GM23338 (cell line): ENCODE measurements around the gene COTL1. TPM values are rescaled to one million over a fixed set of nuclear protein-coding genes. Genes with fewer than 3 reads are reported as not detected.

ENCODE experiments used
- ATAC-seq: fragments of 200-7000 bp; cut with Tn5 transposase; 3 replicates; pipeline ENCODE4 v1.9.1; 2020
- DNase-seq: peaks from one replicate; pipeline ENCODE4 v3.0.0-alpha.2; 2015; ENCODE audit warnings: low spot score
- H2AFZ ChIP-seq: fragments of 200-600 bp; sonication (generic); 2 replicates; pipeline ENCODE4 v1.8.0; 2016; ENCODE audit warnings: antibody characterized with exemption, mild to moderate bottlenecking, moderate library complexity
- H3F3A ChIP-seq: fragments of 200-600 bp; sonication (generic); replicated peaks from 2 replicates; pipeline ENCODE4 v1.8.0; 2017; ENCODE audit warnings: antibody characterized with exemption, mixed run types, low read depth
- H3K27ac ChIP-seq: fragments of 200-600 bp; sonication (generic); 2 replicates; pipeline ENCODE4 v1.6.1; 2016; ENCODE audit warnings: low read depth
- H3K27me3 ChIP-seq: fragments of 200-600 bp; sonication (generic); 2 replicates; pipeline ENCODE4 v1.8.0; 2016; ENCODE audit warnings: mild to moderate bottlenecking, mixed run types, moderate library complexity; ENCODE audit not compliant: insufficient read depth
- H3K36me3 ChIP-seq: fragments of 200-600 bp; sonication (generic); 2 replicates; pipeline ENCODE4 v1.8.0; 2016; ENCODE audit warnings: mild to moderate bottlenecking; ENCODE audit not compliant: insufficient read depth
- H3K4me1 ChIP-seq: fragments of 200-600 bp; sonication (generic); 2 replicates; pipeline ENCODE4 v1.8.0; 2016; ENCODE audit warnings: mild to moderate bottlenecking, moderate library complexity; ENCODE audit not compliant: insufficient read depth
- H3K4me2 ChIP-seq: fragments of 200-600 bp; sonication (generic); 2 replicates; pipeline ENCODE4 v1.7.1; 2017; ENCODE audit warnings: mixed run types
- H3K4me3 ChIP-seq: fragments of 200-600 bp; sonication (generic); 2 replicates; pipeline ENCODE4 v1.6.1; 2016; ENCODE audit warnings: mixed run types
- H3K79me2 ChIP-seq: fragments of 200-600 bp; sonication (generic); replicated peaks from 2 replicates; pipeline ENCODE4 v1.8.0; 2017; ENCODE audit warnings: mild to moderate bottlenecking; ENCODE audit not compliant: insufficient read depth
- H3K9me2 ChIP-seq: fragments of 200-600 bp; sonication (generic); 2 replicates; pipeline ENCODE4 v1.8.0; 2017; ENCODE audit not compliant: insufficient read depth
- H4K20me1 ChIP-seq: fragments of 200-600 bp; sonication (generic); replicated peaks from 2 replicates; pipeline ENCODE4 v1.8.0; 2017; ENCODE audit warnings: mild to moderate bottlenecking; ENCODE audit not compliant: insufficient read depth
- H3K27ac Mint-ChIP-seq: 2 replicates; pipeline ENCODE4 v1.8.0; 2020; ENCODE audit warnings: inconsistent platforms, mild to moderate bottlenecking, moderate library complexity, mixed read lengths
- H3K27me3 Mint-ChIP-seq: 3 replicates; pipeline ENCODE4 v1.8.0; 2022; ENCODE audit warnings: low read depth, mild to moderate bottlenecking, moderate library complexity, mixed read lengths, inconsistent platforms; ENCODE audit not compliant: insufficient read depth, poor library complexity
- H3K36me3 Mint-ChIP-seq: 3 replicates; pipeline ENCODE4 v1.8.0; 2021; ENCODE audit warnings: low read depth, mild to moderate bottlenecking, inconsistent platforms, moderate library complexity, mixed read lengths
- H3K4me1 Mint-ChIP-seq: 3 replicates; pipeline ENCODE4 v1.8.0; 2020; ENCODE audit warnings: mild to moderate bottlenecking, inconsistent platforms, mixed read lengths
- H3K4me3 Mint-ChIP-seq: 3 replicates; pipeline ENCODE4 v1.8.0; 2021; ENCODE audit warnings: moderate library complexity, mild to moderate bottlenecking, inconsistent platforms, mixed read lengths
- H3K9me3 Mint-ChIP-seq: 3 replicates; pipeline ENCODE4 v1.8.0; 2020; ENCODE audit warnings: moderate library complexity, mild to moderate bottlenecking, inconsistent platforms, mixed read lengths
- CREB1 ChIP-seq: fragments of 250-450 bp; sonication (Bioruptor Pico); IDR thresholded peaks from 2 replicates; pipeline ENCODE4 v1.5.0; 2020; ENCODE audit warnings: low read depth, mild to moderate bottlenecking, moderate library complexity
- EZH2 ChIP-seq: fragments of 200-600 bp; sonication (generic); IDR thresholded peaks from one replicate; pipeline ENCODE4 v1.8.0; 2017; ENCODE audit warnings: antibody characterized with exemption, mild to moderate bottlenecking, low read depth; ENCODE audit not compliant: unreplicated experiment
- EZH2phosphoT487 ChIP-seq: fragments of 200-600 bp; sonication (generic); IDR thresholded peaks from one replicate; pipeline ENCODE4 v1.8.1; 2018; ENCODE audit warnings: antibody characterized with exemption; ENCODE audit not compliant: unreplicated experiment
- NANOG ChIP-seq: IDR thresholded peaks from 2 replicates; pipeline ENCODE4 v1.6.1; 2016; ENCODE audit warnings: antibody characterized with exemption, borderline replicate concordance
- REST ChIP-seq: IDR thresholded peaks from one replicate; pipeline ENCODE4 v1.6.1; 2018; ENCODE audit warnings: antibody characterized with exemption; ENCODE audit not compliant: unreplicated experiment
- ZNF462 ChIP-seq: fragments of 250-450 bp; sonication (Bioruptor Pico); IDR thresholded peaks from 2 replicates; pipeline ENCODE4 v1.5.0; 2020; ENCODE audit warnings: mild to moderate bottlenecking, moderate library complexity
- polyA plus RNA-seq: library from polyadenylated mRNA; unstranded; fragments of >200 nt; fragmentation: Nextera tagmentation; extraction: Ambion mirVana; gene quantifications from 2 replicates; pipeline ENCODE4 v1.2.1, GENCODE V29; 2016
- total RNA-seq: library from RNA; depleted of rRNA; stranded (reverse); fragments of >200 nt; shearing (Covaris generic); gene quantifications from 2 replicates; pipeline ENCODE4 v1.2.3, GENCODE V29; 2014

The COTL1 gene
- total and polyA plus RNA-seq, 2 experiments from 2014 or later = 117 to 166 TPM

GRCh38 chr16:84603140-84603816 lies 14.6 kb downstream of the COTL1 start (continued):
- no peak for TF ChIP-seq EZH2phosphoT487
- no peak for TF ChIP-seq NANOG
- no peak for TF ChIP-seq REST
- no peak for TF ChIP-seq EZH2

- Histone ChIP-seq H3K9me2 (no peaks in the 10 kb centered on the region), H3K79me2 (peaks cover 67% of the 10 kb centered on the region), H3K27me3 (no peaks in the 10 kb centered on the region), H3K4me3 (no peak overlapping the region), H3F3A (peaks cover 18% of the 10 kb centered on the region), H3K36me3 (peaks cover 4% of the 10 kb centered on the region; the same call in 1 of the 2 replicates), H2AFZ (no peak overlapping the region), H3K4me1 (peaks cover 45% of the 10 kb centered on the region), H3K4me2 (peak overlapping the region; percentile 60), H3K27ac (no peak overlapping the region), H4K20me1 (peaks cover 40% of the 10 kb centered on the region)
- Mint-ChIP-seq H3K4me3 (peak overlapping the region; percentile 30; the same call in 2 of the 3 replicates), H3K9me3 (peaks cover 3% of the 10 kb centered on the region; the same call in 2 of the 3 replicates), H3K36me3 (peaks cover 13% of the 10 kb centered on the region), H3K27me3 (peaks cover 27% of the 10 kb centered on the region), H3K27ac (no peak overlapping the region), H3K4me1 (peaks cover 71% of the 10 kb centered on the region)
- TF ChIP-seq REST (no peak), CREB1 (no peak), ZNF462 (CRISPR knock-in tag) (no peak)
- no peak for ATAC-seq
- no peak for DNase-seq
These were observed 17.3 kb downstream of the COTL1 start for GRCh38 chr16:84600343-84601229.
